Aorta (tissue), 4 donors: ENCODE results near the gene PUM2. TPM values are rescaled to one million over a fixed set of nuclear protein-coding genes. Genes with fewer than 3 reads are reported as not detected.

Source experiments
- polyA plus RNA-seq, 2 donors: library from polyadenylated mRNA; stranded (reverse); fragments of 200-250 nt; gene quantifications; one replicate each; pipeline ENCODE4 v1.2.3, GENCODE V29; 2013
- total RNA-seq, 2 donors: library from RNA; stranded (reverse); fragmentation: NEBNext Ultra II Directional; extraction: Animal tissue kit (Norgen Biotek cat#: 25700); gene quantifications; one replicate each; pipeline ENCODE4 v1.2.1, GENCODE V29; 2021
- donor health status: healthy with polysubstance abuse.
- donor health status: Bipolar disorder and iron deficiency.
- donor health status: DM: no; HTN: no; CAD: no.
- donor health status: DM: yes; HTN: yes; CAD: no.

The PUM2 gene
- total and polyA plus RNA-seq, 4 donors, result 21.3 to 104 (median 57.2) TPM

Other genes with a start within 250 kb of the PUM2 start
- 1 to 10 TPM in 1 of 2 donors, under 1 TPM in 1; 0.66 to 1.4 TPM for gene SDC1, start 125.7 kb downstream of the PUM2 start, total RNA-seq
- 1 to 10 TPM; 1.5 to 5.4 TPM for gene SDC1, start 125.7 kb downstream of the PUM2 start, polyA plus RNA-seq
- gene RHOB, start 96.2 kb upstream of the PUM2 start, total RNA-seq, result 1,000 to 10,000 TPM in 1 of 2 donors, 100 to 1,000 TPM in 1; 271 to 1,049 TPM
- gene RHOB, start 96.2 kb upstream of the PUM2 start, polyA plus RNA-seq, result 100 to 1,000 TPM; 150 to 580 TPM